NCI-H524 treated with DMSO at 0.1 percent for 48 hours (cell line): ENCODE results near the gene MS4A18.
"Not testable (repeated sequence)": the region's sequence is repeated elsewhere in the genome, so short reads cannot be mapped to it uniquely, and the experiment has no call there.

Experiments
- DNase-seq: peaks from one replicate; lab custom pipeline; 2025; lab: John Stamatoyannopoulos, UW

Gene MS4A18

GRCh38 chr11:60724420-60724819 is at the start of gene MS4A18:
MS4A18 (plus strand) TSS chr11:60724720.
- no peak for DNase-seq

GRCh38 chr11:60678231-60678630 is 46.3 kb upstream of the MS4A18 start:
- not testable (repeated sequence) for DNase-seq

- DNase-seq: no peak
These were observed 44.6 kb upstream of the MS4A18 start for GRCh38 chr11:60679879-60680278.

GRCh38 chr11:60680455-60681119 is 43.9 kb upstream of the MS4A18 start:
- DNase-seq: no peak

GRCh38 chr11:60684541-60684848 is 40.0 kb upstream of the MS4A18 start:
- DNase-seq: not testable (repeated sequence)

GRCh38 chr11:60691661-60692060 is 32.9 kb upstream of the MS4A18 start:
- DNase-seq: no peak

- DNase-seq: no peak
These were observed 25.2 kb upstream of the MS4A18 start, which contains the start of gene MS4A8 for GRCh38 chr11:60699284-60699691. MS4A8 (plus strand) TSS chr11:60699612; CDS start chr11:60700861, 1,249 bp downstream.

GRCh38 chr11:60699936-60700335 is 24.6 kb upstream of the MS4A18 start:
- no peak for DNase-seq

GRCh38 chr11:60700689-60701468 is 23.6 kb upstream of the MS4A18 start:
- no peak for DNase-seq

- no peak for DNase-seq
These were observed 23.1 kb upstream of the MS4A18 start for GRCh38 chr11:60701469-60701818.

GRCh38 chr11:60703374-60703773 is 21.1 kb upstream of the MS4A18 start:
- DNase-seq: no peak

GRCh38 chr11:60705895-60706294 is 18.6 kb upstream of the MS4A18 start:
- DNase-seq: no peak

- no peak for DNase-seq
These were observed 17.6 kb upstream of the MS4A18 start for GRCh38 chr11:60706931-60707330.

- no peak for DNase-seq
These were observed 14.0 kb upstream of the MS4A18 start for GRCh38 chr11:60710482-60710881.

GRCh38 chr11:60711276-60711675 is 13.2 kb upstream of the MS4A18 start:
- no peak for DNase-seq

- DNase-seq: not testable (repeated sequence)
These were observed 11.1 kb upstream of the MS4A18 start for GRCh38 chr11:60713423-60713822.

- no peak for DNase-seq
These were observed 6.6 kb upstream of the MS4A18 start for GRCh38 chr11:60717956-60718355.

GRCh38 chr11:60718524-60719316 is 5.8 kb upstream of the MS4A18 start:
- DNase-seq: no peak

- no peak for DNase-seq
These were observed 5.1 kb upstream of the MS4A18 start for GRCh38 chr11:60719391-60719790.

GRCh38 chr11:60720460-60720859 is 4.1 kb upstream of the MS4A18 start:
- no peak for DNase-seq

GRCh38 chr11:60725592-60725991 is 1.1 kb downstream of the MS4A18 start:
- no peak for DNase-seq

GRCh38 chr11:60731586-60731985 is 7.1 kb downstream of the MS4A18 start:
- no peak for DNase-seq

GRCh38 chr11:60734279-60734678 is 9.8 kb downstream of the MS4A18 start:
- no peak for DNase-seq
